C1 segment of cervical spinal cord (tissue), 14 donors: Measurements from ENCODE around the gene ZBTB40.
A peak's percentile ranks its signal among the peaks of the same experiment; 100 is the strongest.

Experiments used
- DNase-seq, 14 donors: peaks; one replicate each; lab custom pipeline; 2025; lab: John Stamatoyannopoulos, UW

ZBTB40 gene

GRCh38 chr1:22530715-22531114 lies 79.1 kb downstream of the ZBTB40 start:
- no peak for DNase-seq

GRCh38 chr1:22531251-22531650 lies 79.6 kb downstream of the ZBTB40 start:
- DNase-seq, result no peak

- DNase-seq, result no peak
Observed at GRCh38 chr1:22533244-22533895, 81.7 kb downstream of the ZBTB40 start.

GRCh38 chr1:22534951-22535350 lies 83.3 kb downstream of the ZBTB40 start:
- no peak for DNase-seq

- no peak for DNase-seq
Observed at GRCh38 chr1:22535399-22535798, 83.7 kb downstream of the ZBTB40 start.

GRCh38 chr1:22536506-22536905 lies 84.9 kb downstream of the ZBTB40 start:
- no peak for DNase-seq

GRCh38 chr1:22537441-22538139 lies 85.9 kb downstream of the ZBTB40 start:
- peak in 2 of 14 donors; percentile 4 to 23 for DNase-seq

GRCh38 chr1:22539510-22540118 lies 88.0 kb downstream of the ZBTB40 start:
- no peak for DNase-seq

GRCh38 chr1:22540337-22540736 lies 88.7 kb downstream of the ZBTB40 start:
- no peak for DNase-seq

GRCh38 chr1:22542886-22543285 lies 91.2 kb downstream of the ZBTB40 start:
- DNase-seq, result no peak

GRCh38 chr1:22543679-22544078 lies 92.0 kb downstream of the ZBTB40 start:
- DNase-seq, result no peak

- no peak for DNase-seq
Observed at GRCh38 chr1:22544606-22545005, 93.0 kb downstream of the ZBTB40 start.

- DNase-seq, result no peak
Observed at GRCh38 chr1:22545141-22545540, 93.5 kb downstream of the ZBTB40 start.

GRCh38 chr1:22547186-22547817 lies 95.7 kb downstream of the ZBTB40 start:
- DNase-seq, result no peak

- DNase-seq, result no peak
Observed at GRCh38 chr1:22547818-22548462, 96.3 kb downstream of the ZBTB40 start.

- DNase-seq, result no peak
Observed at GRCh38 chr1:22550021-22550420, 98.4 kb downstream of the ZBTB40 start.

GRCh38 chr1:22551591-22551990 lies 99.9 kb downstream of the ZBTB40 start:
- no peak for DNase-seq

GRCh38 chr1:22552021-22552420 lies 100.4 kb downstream of the ZBTB40 start:
- DNase-seq, result no peak

- no peak for DNase-seq
Observed at GRCh38 chr1:22553104-22553880, 101.6 kb downstream of the ZBTB40 start.

GRCh38 chr1:22553991-22554522 lies 102.4 kb downstream of the ZBTB40 start:
- no peak for DNase-seq

- no peak for DNase-seq
Observed at GRCh38 chr1:22555371-22555656, 103.7 kb downstream of the ZBTB40 start.
